Kidney (tissue), 14 donors: ENCODE results near the gene CNIH1. TPM values are rescaled to one million over a fixed set of nuclear protein-coding genes. Genes with fewer than 3 reads are reported as not detected.

ENCODE experiments used
- DNase-seq, 5 donors: peaks; one replicate each; pipeline ENCODE4 v3.0.0-alpha.2; 2013 to 2020
- FAIRE-seq: peaks from 2 replicates; lab custom pipeline; 2012; peaks lifted over from hg19 to GRCh38; lab: Jason Lieb, UNC
- H3K27ac ChIP-seq, 2 donors: one replicate each; pipeline ENCODE4 v1.7.0; 2013; ENCODE audit warnings: low read depth in 2 of 2, low read length in 2 of 2, inconsistent platforms in 1 of 2
- H3K27me3 ChIP-seq: one replicate; pipeline ENCODE4 v1.7.1; 2013; ENCODE audit warnings: low read length, inconsistent platforms; ENCODE audit not compliant: control insufficient read depth, insufficient read depth
- H3K36me3 ChIP-seq, 3 donors: one replicate each; pipeline versions ENCODE4 v1.7.0 to v1.7.1; 2013; ENCODE audit warnings: low read length in 3 of 3, control low read depth in 1 of 3, inconsistent platforms in 1 of 3; ENCODE audit not compliant: insufficient read depth in 3 of 3, control insufficient read depth in 2 of 3
- H3K4me1 ChIP-seq, 3 donors: one replicate each; pipeline versions ENCODE4 v1.7.0 to v1.7.1; 2013; ENCODE audit warnings: low read length in 3 of 3, inconsistent platforms in 1 of 3, low read depth in 1 of 3; ENCODE audit not compliant: control insufficient read depth in 2 of 3, insufficient read depth in 2 of 3
- H3K4me3 ChIP-seq, 3 donors: one replicate each; pipeline versions ENCODE4 v1.7.0 to v1.8.1; 2013; ENCODE audit warnings: low read length in 3 of 3, control low read depth in 1 of 3, inconsistent platforms in 1 of 3
- H3K9ac ChIP-seq, 3 donors: one replicate each; pipeline versions ENCODE4 v1.7.0 to v1.7.1; 2013; ENCODE audit warnings: low read length in 3 of 3, control low read depth in 1 of 3, inconsistent platforms in 1 of 3
- H3K9me3 ChIP-seq, 3 donors: one replicate each; pipeline versions ENCODE4 v1.7.0 to v1.7.1; 2013; ENCODE audit warnings: low read length in 3 of 3, control low read depth in 1 of 3, inconsistent platforms in 1 of 3; ENCODE audit not compliant: control insufficient read depth in 2 of 3, insufficient read depth in 1 of 3
- CTCF ChIP-seq: IDR thresholded peaks from 3 replicates; pipeline ENCODE4 v1.5.1; 2012; ENCODE audit warnings: mild to moderate bottlenecking, moderate library complexity, borderline replicate concordance; ENCODE audit not compliant: insufficient read depth; ENCODE audit errors: extremely low read depth
- intact Hi-C: fragments of 100-400 bp; cut with DNase I; formaldehyde crosslinking; loops from one replicate; pipeline ENCODE4 v1.11.1; 2022
- polyA plus RNA-seq: library from polyadenylated mRNA; stranded (reverse); fragments of 350-450 nt; fragmentation: Illumina TruSeq; extraction: RNeasy Lipid Tissue Mini Kit (QIAGEN cat#74804); gene quantifications from one replicate; pipeline ENCODE4 v1.2.3, GENCODE V29; 2014; ENCODE audit warnings: low read depth, low replicate concordance; ENCODE audit not compliant: insufficient read depth
- total RNA-seq: library from RNA; stranded (reverse); fragmentation: NEBNext Ultra II Directional; extraction: Animal tissue kit (Norgen Biotek cat#: 25700); gene quantifications from one replicate; pipeline ENCODE4 v1.2.1, GENCODE V29; 2021
- donor health status: control.
- donor health status: control.
- donor health status: control.
- donor health status: control.
- donor health status: control.
- donor health status: DM: yes; HTN: yes; CAD: no.
- donor health status: Normal renal cell carcinoma (clear cell type).

Gene CNIH1
- total and polyA plus RNA-seq, 2 donors from 2014 or later: 64.8 to 78.3 TPM

GRCh38 chr14:54425537-54426274, 15.5 kb downstream of the CNIH1 start:
- FAIRE-seq: no peak
- Histone ChIP-seq H3K9me3 (no peaks in the 10 kb centered on the region), H3K9ac (no peak overlapping the region), H3K27me3 (no peaks in the 10 kb centered on the region), H3K36me3 (peaks cover 9 to 29% (median 25%) of the 10 kb centered on the region in 3 donors), H3K4me3 (no peak overlapping the region), H3K4me1 (no peaks in the 10 kb centered on the region), H3K27ac (no peak overlapping the region)
- DNase-seq: no peak
- intact Hi-C loops: no loop called here
- TF ChIP-seq CTCF: no peak

DNA sequence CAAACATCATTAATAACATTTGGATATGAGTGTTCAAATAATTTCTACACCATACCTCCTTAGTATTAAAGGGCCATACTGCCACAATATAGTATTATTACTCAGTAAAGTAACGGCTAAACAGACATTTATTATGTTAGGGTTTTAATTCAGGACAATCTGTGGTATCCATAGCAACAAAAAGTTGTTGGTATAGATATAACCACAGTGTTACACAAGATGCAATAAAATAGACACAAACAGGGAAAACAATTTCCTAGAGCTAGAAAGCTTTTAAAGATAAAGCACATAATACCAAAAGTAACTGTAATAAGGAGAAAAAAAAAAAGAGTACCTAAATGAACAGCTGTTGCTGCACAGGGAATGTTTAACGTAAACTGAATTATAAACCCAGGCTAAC, 16.1 kb downstream of the CNIH1 start:
- Histone ChIP-seq H3K9ac (no peak overlapping the region), H3K4me3 (no peak overlapping the region), H3K27me3 (no peaks in the 10 kb centered on the region), H3K27ac (no peak overlapping the region), H3K36me3 (peaks cover 7 to 26% (median 25%) of the 10 kb centered on the region in 3 donors), H3K4me1 (no peaks in the 10 kb centered on the region), H3K9me3 (no peaks in the 10 kb centered on the region)
- DNase-seq: no peak
- FAIRE-seq: no peak
- TF ChIP-seq CTCF: no peak
- intact Hi-C loops: no loop called here

DNA sequence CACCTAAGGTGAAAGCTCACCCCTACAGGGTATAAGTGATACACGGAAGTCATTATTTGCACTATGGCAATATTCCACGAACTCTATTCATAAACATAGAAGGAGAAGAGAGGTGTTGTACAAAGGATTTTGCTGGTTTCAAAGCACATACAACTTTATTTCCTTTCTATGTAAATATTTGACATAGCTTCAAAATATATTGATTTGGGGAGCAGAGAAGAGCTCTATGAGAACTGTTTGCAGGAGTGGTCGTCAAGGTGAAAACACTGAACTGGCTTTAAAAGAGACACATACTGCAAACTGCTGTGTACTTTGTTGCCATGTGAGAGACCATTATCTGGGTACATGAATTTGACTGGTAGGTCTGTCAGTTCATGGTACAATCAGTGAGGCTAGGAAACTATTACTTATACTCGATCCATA, 16.7 kb downstream of the CNIH1 start:
- Histone ChIP-seq H3K4me1 (no peaks in the 10 kb centered on the region), H3K27me3 (no peaks in the 10 kb centered on the region), H3K4me3 (no peak overlapping the region), H3K36me3 (peaks cover 4 to 25% (median 23%) of the 10 kb centered on the region in 3 donors), H3K9me3 (no peaks in the 10 kb centered on the region), H3K27ac (no peak overlapping the region), H3K9ac (no peak overlapping the region)
- intact Hi-C loops: no loop called here
- FAIRE-seq (no peak), DNase-seq (no peak)
- no peak for TF ChIP-seq CTCF

GRCh38 chr14:54423991-54424390, 17.2 kb downstream of the CNIH1 start:
- FAIRE-seq (no peak), DNase-seq (no peak)
- H3K4me1 ChIP-seq: no peaks in the 10 kb centered on the region
- H3K9ac ChIP-seq: no peak overlapping the region
- TF ChIP-seq CTCF: no peak
- no peak overlapping the region for H3K27ac ChIP-seq
- H3K4me3 ChIP-seq: no peak overlapping the region
- no peaks in the 10 kb centered on the region for H3K9me3 ChIP-seq
- peaks cover 4 to 25% (median 20%) of the 10 kb centered on the region in 3 donors for H3K36me3 ChIP-seq
- no peaks in the 10 kb centered on the region for H3K27me3 ChIP-seq
- intact Hi-C loops: no loop called here
